GM18498 (cell line): ENCODE results near the gene PSMC2.

Source experiments
- ATAC-seq: cut with Tn5 transposase; IDR thresholded peaks from one replicate; pipeline ENCODE4 v1.9.1; 2021; ENCODE audit warnings: mild to moderate bottlenecking, moderate library complexity; ENCODE audit not compliant: unreplicated experiment

The PSMC2 gene

GRCh38 chr7:103347507-103348267 lies at the start of gene PSMC2:
Gene PSMC2 (plus strand): TSS chr7:103347643. CDS start chr7:103347712, 69 bp downstream.
- ATAC-seq = peak; percentile 64

GRCh38 chr7:103297837-103298179 lies 49.6 kb upstream of the PSMC2 start:
- ATAC-seq = peak; percentile 33

GRCh38 chr7:103299660-103300059 lies 47.8 kb upstream of the PSMC2 start:
- no peak for ATAC-seq

- no peak for ATAC-seq
Observed at GRCh38 chr7:103301441-103301840, 46.0 kb upstream of the PSMC2 start.

- no peak for ATAC-seq
Observed at GRCh38 chr7:103307503-103308231, 39.8 kb upstream of the PSMC2 start.

- no peak for ATAC-seq
Observed at GRCh38 chr7:103314852-103315251, 32.6 kb upstream of the PSMC2 start.

- no peak for ATAC-seq
Observed at GRCh38 chr7:103316380-103316941, 31.0 kb upstream of the PSMC2 start.

GRCh38 chr7:103317009-103317408 lies 30.4 kb upstream of the PSMC2 start:
- ATAC-seq = no peak

GRCh38 chr7:103325744-103326143 lies 21.7 kb upstream of the PSMC2 start:
- no peak for ATAC-seq

- ATAC-seq = no peak
Observed at GRCh38 chr7:103336761-103337160, 10.7 kb upstream of the PSMC2 start.

- no peak for ATAC-seq
Observed at GRCh38 chr7:103338864-103339263, 8.6 kb upstream of the PSMC2 start.

GRCh38 chr7:103341466-103341865 lies 6.0 kb upstream of the PSMC2 start:
- ATAC-seq = no peak

GRCh38 chr7:103343332-103343731 lies 4.1 kb upstream of the PSMC2 start:
- no peak for ATAC-seq

GRCh38 chr7:103343758-103344452 lies 3.5 kb upstream of the PSMC2 start:
- peak; percentile 11 for ATAC-seq

- ATAC-seq = peak; percentile 81
Observed at GRCh38 chr7:103344453-103345149, 2.8 kb upstream of the PSMC2 start, which contains the start of gene DNAJC2. Gene DNAJC2 (minus strand): TSS chr7:103344767. CDS start chr7:103344622, 145 bp downstream.

- ATAC-seq = no peak
Observed at GRCh38 chr7:103346396-103346795, 1.0 kb upstream of the PSMC2 start.

- ATAC-seq = no peak
Observed at GRCh38 chr7:103348452-103348851, 1.0 kb downstream of the PSMC2 start.

- ATAC-seq = no peak
Observed at GRCh38 chr7:103348959-103349358, 1.5 kb downstream of the PSMC2 start.

GRCh38 chr7:103349805-103350204 lies 2.4 kb downstream of the PSMC2 start:
- no peak for ATAC-seq

GRCh38 chr7:103369432-103369831 lies 22.0 kb downstream of the PSMC2 start:
- no peak for ATAC-seq
